Liver (tissue), 9 donors: ENCODE measurements around the gene CWC25. TPM values are rescaled to one million over a fixed set of nuclear protein-coding genes. Genes with fewer than 3 reads are reported as not detected.

Source experiments
- DNase-seq: peaks from one replicate; pipeline ENCODE4 v3.0.0-alpha.2; 2017; ENCODE audit warnings: low spot score
- H3K27ac ChIP-seq, 2 donors: one replicate each; pipeline ENCODE4 v1.7.0; 2013; ENCODE audit warnings: inconsistent platforms in 2 of 2, low read length in 2 of 2, control low read depth in 1 of 2, low read depth in 1 of 2, mild to moderate bottlenecking in 1 of 2
- H3K27me3 ChIP-seq, 4 donors: one replicate each; pipeline versions ENCODE4 v1.6.1 to v1.7.0; 2013; ENCODE audit warnings: low read length in 3 of 4, inconsistent platforms in 1 of 4, mild to moderate bottlenecking in 1 of 4, moderate library complexity in 1 of 4; ENCODE audit not compliant: control insufficient read depth in 4 of 4, insufficient read depth in 4 of 4
- H3K36me3 ChIP-seq, 4 donors: one replicate each; pipeline versions ENCODE4 v1.6.1 to v1.7.0; 2013; ENCODE audit warnings: low read length in 3 of 4, mild to moderate bottlenecking in 3 of 4, low read depth in 1 of 4, moderate library complexity in 1 of 4; ENCODE audit not compliant: control insufficient read depth in 4 of 4, insufficient read depth in 3 of 4
- H3K4me1 ChIP-seq, 4 donors: one replicate each; pipeline versions ENCODE4 v1.6.1 to v1.7.0; 2013; ENCODE audit warnings: low read length in 3 of 4, mild to moderate bottlenecking in 3 of 4, moderate library complexity in 1 of 4; ENCODE audit not compliant: control insufficient read depth in 4 of 4, insufficient read depth in 4 of 4
- H3K4me3 ChIP-seq, 3 donors: one replicate each; pipeline versions ENCODE4 v1.6.1 to v1.7.0; 2013; ENCODE audit warnings: low read length in 3 of 3, control low read depth in 1 of 3, low read depth in 1 of 3, mild to moderate bottlenecking in 1 of 3
- H3K9ac ChIP-seq, 2 donors: one replicate each; pipeline ENCODE4 v1.7.0; 2013; ENCODE audit warnings: low read length in 2 of 2, mild to moderate bottlenecking in 2 of 2, moderate library complexity in 2 of 2, control low read depth in 1 of 2, low read depth in 1 of 2
- H3K9me3 ChIP-seq, 4 donors: one replicate each; pipeline versions ENCODE4 v1.6.1 to v1.7.0; 2013; ENCODE audit warnings: low read length in 3 of 4; ENCODE audit not compliant: control insufficient read depth in 4 of 4
- FOXA1 ChIP-seq: IDR thresholded peaks from 2 replicates; pipeline ENCODE4 v1.6.1; 2016; ENCODE audit warnings: antibody characterized with exemption
- HNF4A ChIP-seq, 2 donors: conservative IDR thresholded peaks; 2 replicates each; pipeline ENCODE4 v1.6.1; 2016; ENCODE audit warnings: antibody characterized with exemption in 2 of 2, mild to moderate bottlenecking in 2 of 2
- HNF4G ChIP-seq: IDR thresholded peaks from 2 replicates; pipeline ENCODE4 v1.6.1; 2016; ENCODE audit warnings: antibody characterized with exemption
- JUND ChIP-seq, 2 donors: IDR thresholded peaks; 2 replicates each; pipeline ENCODE4 v1.6.1; 2016; ENCODE audit warnings: antibody characterized with exemption in 2 of 2
- MAX ChIP-seq: IDR thresholded peaks from 2 replicates; pipeline ENCODE4 v1.6.1; 2016; ENCODE audit warnings: antibody characterized with exemption
- NR2F2 ChIP-seq: IDR thresholded peaks from 2 replicates; pipeline ENCODE4 v1.6.1; 2016; ENCODE audit warnings: antibody characterized with exemption
- RAD21 ChIP-seq, 2 donors: IDR thresholded peaks; 2 replicates each; pipeline ENCODE4 v1.6.1; 2016; ENCODE audit warnings: antibody characterized with exemption in 2 of 2, mild to moderate bottlenecking in 2 of 2
- SP1 ChIP-seq: IDR thresholded peaks from 2 replicates; pipeline ENCODE4 v1.6.1; 2018; ENCODE audit warnings: antibody characterized with exemption, mild to moderate bottlenecking
- TAF1 ChIP-seq: conservative IDR thresholded peaks from 2 replicates; pipeline ENCODE4 v1.6.1; 2016; ENCODE audit warnings: antibody characterized with exemption, mild to moderate bottlenecking
- WGBS: extraction: QIAGEN DNeasy Blood & Tissue Kit; methylation state at CpG from one replicate; pipeline ENCODE4 v1.1.7; 2013; 5-methylcytosine and 5-hydroxymethylcytosine counted together
- polyA plus RNA-seq, 2 donors: library from polyadenylated mRNA; stranded (reverse) in 1 of 2; unstranded in 1 of 2; fragments of 200-250 nt in 1 of 2; fragments of >200 nt in 1 of 2; fragmentation: Nextera tagmentation in 1 of 2; extraction: Ambion mirVana in 1 of 2; gene quantifications; one replicate each; pipeline versions ENCODE4 v1.2.1 to v1.2.3, GENCODE V29; 2013 to 2015
- total RNA-seq, 2 donors: library from RNA; depleted of rRNA; stranded (reverse); fragments of >200 nt; gene quantifications; one replicate each; pipeline ENCODE4 v1.2.3, GENCODE V29; 2014
- TF ChIP-seq, protein P1 (sequence below): IDR thresholded peaks from 2 replicates; pipeline ENCODE4 v1.6.1; 2016; ENCODE audit warnings: antibody characterized with exemption
- TF ChIP-seq, protein P2 (sequence below): IDR thresholded peaks from 2 replicates; pipeline ENCODE4 v1.6.1; 2016; ENCODE audit warnings: antibody characterized with exemption
- donor health status: healthy.
- donor health status: healthy.
- donor health status: healthy.
- donor health status: healthy.
- donor health status: healthy.

The CWC25 gene
- total and polyA plus RNA-seq, 4 donors = 5.7 to 10.0 (median 7.4) TPM

DNA sequence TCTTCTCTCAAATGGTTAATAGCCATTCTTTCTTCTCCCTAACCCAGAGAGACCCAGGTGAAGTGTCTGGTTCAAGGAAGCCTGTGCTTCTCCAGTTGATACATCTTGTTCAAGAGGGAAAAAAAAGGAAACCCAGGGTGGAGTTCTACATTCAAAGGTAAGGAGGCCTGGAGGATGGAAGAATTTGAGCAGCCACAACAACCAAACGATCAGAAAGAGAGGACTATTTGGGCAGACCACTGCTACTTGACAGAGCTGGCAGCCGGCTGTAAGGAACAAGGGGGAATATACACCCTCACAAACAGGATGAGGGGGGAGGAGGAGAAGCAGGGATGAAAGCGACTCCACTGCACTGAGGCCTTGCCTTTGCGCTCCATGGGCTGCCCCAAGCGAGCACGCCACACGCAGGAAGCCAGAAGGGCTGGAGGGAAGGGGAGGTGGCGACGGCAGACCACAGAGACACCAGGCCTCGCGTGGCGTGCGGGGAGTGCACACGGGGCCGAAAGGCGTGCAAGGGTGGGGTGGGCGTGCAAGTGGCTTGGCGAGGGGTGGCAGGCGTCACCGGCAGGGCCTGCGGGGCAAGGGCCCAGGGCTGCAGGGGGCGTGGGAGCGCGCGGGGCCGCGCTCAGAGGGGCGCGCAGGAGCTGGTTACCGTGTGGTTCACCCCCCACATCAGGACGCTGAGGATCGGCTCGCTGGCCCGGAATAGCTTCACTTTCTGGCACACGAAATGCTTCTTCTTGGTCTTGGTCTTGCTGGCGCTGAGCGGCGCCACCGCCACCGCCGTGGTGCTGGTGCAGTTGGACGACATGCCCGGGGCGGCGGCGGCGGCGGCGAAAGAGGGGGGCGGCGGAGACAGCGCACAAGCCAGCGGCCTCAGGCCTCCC is 26.3 kb downstream of the CWC25 start:
- peaks cover 4 to 37% (median 26%) of the 10 kb centered on the region in 4 donors for H3K4me1 ChIP-seq
- peak; percentile 59 for DNase-seq

DNA sequence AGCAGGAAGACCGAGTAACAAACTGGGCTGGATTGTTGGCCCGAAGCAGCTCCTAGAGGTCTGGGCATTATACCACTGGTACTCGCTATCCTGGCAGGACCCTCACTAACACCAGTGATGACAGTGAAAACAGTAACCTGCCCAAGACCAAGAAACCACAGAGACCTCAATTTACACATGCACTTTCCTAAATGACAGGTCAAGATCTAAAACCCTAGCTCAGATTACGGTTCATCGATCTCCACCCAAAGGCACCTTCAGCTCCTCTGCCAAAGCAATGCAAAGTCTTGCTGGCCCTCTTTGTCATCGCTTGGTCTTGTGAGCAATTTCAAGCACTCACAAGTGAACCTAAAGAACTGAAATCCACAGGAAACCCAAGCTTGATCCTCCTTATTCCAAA is 27.3 kb downstream of the CWC25 start:
- DNase-seq = no peak
- Histone ChIP-seq H3K4me1 (peaks cover 4 to 37% (median 26%) of the 10 kb centered on the region in 4 donors), H3K4me3 (peak overlapping the region in 2 of 3 donors; percentile 5 to 82), H3K27ac (no peak overlapping the region), H3K27me3 (no peaks in the 10 kb centered on the region), H3K9me3 (no peaks in the 10 kb centered on the region), H3K9ac (no peak overlapping the region), H3K36me3 (peaks cover 9 to 19% (median 18%) of the 10 kb centered on the region in 4 donors)
- TF ChIP-seq FOXA1 (no peak), SP1 (no peak), RAD21 (IDR thresholded peaks at IDR 0.05) (no peak), HNF4G (no peak), TAF1 (no peak), NR2F2 (no peak), MAX (no peak)
- TF ChIP-seq, protein P1, sequence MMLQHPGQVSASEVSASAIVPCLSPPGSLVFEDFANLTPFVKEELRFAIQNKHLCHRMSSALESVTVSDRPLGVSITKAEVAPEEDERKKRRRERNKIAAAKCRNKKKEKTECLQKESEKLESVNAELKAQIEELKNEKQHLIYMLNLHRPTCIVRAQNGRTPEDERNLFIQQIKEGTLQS = no peak
- WGBS = 88% methylated on average over 6 of the region's 6 CpGs

More for the DNA sequence above, 26.3 kb downstream of the CWC25 start:
- TF ChIP-seq FOXA1 = no peak
- peak overlapping the region; percentile 82 to 89 (median 82) for H3K4me3 ChIP-seq
- H3K27ac ChIP-seq = peak overlapping the region; percentile 79 to 90
- no peaks in the 10 kb centered on the region for H3K27me3 ChIP-seq
- H3K9me3 ChIP-seq = no peaks in the 10 kb centered on the region
- peak overlapping the region; percentile 54 to 81 for H3K9ac ChIP-seq
- WGBS = under 1% methylated on average over 53 of the region's 53 CpGs
- H3K36me3 ChIP-seq = peaks cover 9 to 25% (median 23%) of the 10 kb centered on the region in 4 donors

GRCh38 chr17:38797158-38797490 is 28.0 kb downstream of the CWC25 start:
- H3K36me3 ChIP-seq = peaks cover 4 to 15% (median 12%) of the 10 kb centered on the region in 4 donors
- DNase-seq = no peak
- H3K4me1 ChIP-seq = peaks cover 4 to 37% (median 26%) of the 10 kb centered on the region in 4 donors
- no peak overlapping the region for H3K4me3 ChIP-seq
- TF ChIP-seq JUND (IDR thresholded peaks at IDR 0.05) = no peak
- no peaks in the 10 kb centered on the region for H3K9me3 ChIP-seq
- H3K27me3 ChIP-seq = no peaks in the 10 kb centered on the region
- H3K27ac ChIP-seq = no peak overlapping the region
- no peak overlapping the region for H3K9ac ChIP-seq
- whole genome bisulfite sequencing = 89% methylated on average over 5 of the region's 5 CpGs

GRCh38 chr17:38796451-38797157 is 28.5 kb downstream of the CWC25 start:
- Histone ChIP-seq H3K4me3 (no peak overlapping the region), H3K4me1 (peaks cover 4 to 37% (median 26%) of the 10 kb centered on the region in 4 donors)
- DNase-seq = no peak

More at GRCh38 chr17:38796451-38797157, 28.5 kb downstream of the CWC25 start:
- no peaks in the 10 kb centered on the region for H3K9me3 ChIP-seq
- WGBS = 70% methylated on average over 5 of the region's 5 CpGs
- no peaks in the 10 kb centered on the region for H3K27me3 ChIP-seq
- H3K36me3 ChIP-seq = peaks cover 2 to 10% (median 7%) of the 10 kb centered on the region in 4 donors
- H3K27ac ChIP-seq = no peak overlapping the region
- TF ChIP-seq, protein P2, sequence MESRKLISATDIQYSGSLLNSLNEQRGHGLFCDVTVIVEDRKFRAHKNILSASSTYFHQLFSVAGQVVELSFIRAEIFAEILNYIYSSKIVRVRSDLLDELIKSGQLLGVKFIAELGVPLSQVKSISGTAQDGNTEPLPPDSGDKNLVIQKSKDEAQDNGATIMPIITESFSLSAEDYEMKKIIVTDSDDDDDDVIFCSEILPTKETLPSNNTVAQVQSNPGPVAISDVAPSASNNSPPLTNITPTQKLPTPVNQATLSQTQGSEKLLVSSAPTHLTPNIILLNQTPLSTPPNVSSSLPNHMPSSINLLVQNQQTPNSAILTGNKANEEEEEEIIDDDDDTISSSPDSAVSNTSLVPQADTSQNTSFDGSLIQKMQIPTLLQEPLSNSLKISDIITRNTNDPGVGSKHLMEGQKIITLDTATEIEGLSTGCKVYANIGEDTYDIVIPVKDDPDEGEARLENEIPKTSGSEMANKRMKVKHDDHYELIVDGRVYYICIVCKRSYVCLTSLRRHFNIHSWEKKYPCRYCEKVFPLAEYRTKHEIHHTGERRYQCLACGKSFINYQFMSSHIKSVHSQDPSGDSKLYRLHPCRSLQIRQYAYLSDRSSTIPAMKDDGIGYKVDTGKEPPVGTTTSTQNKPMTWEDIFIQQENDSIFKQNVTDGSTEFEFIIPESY = no peak
- TF ChIP-seq HNF4A (conservative IDR thresholded peaks at IDR 0.05) = peak; percentile 5 to 17
- no peak overlapping the region for H3K9ac ChIP-seq
